Measurements from ENCODE around the gene PRKAG2. TPM values are rescaled to one million over a fixed set of nuclear protein-coding genes. Genes with fewer than 3 reads are reported as not detected.

Gene PRKAG2
- polyA plus RNA-seq, 3 donors = 29.2 to 59.8 (median 30.9) TPM

DNA sequence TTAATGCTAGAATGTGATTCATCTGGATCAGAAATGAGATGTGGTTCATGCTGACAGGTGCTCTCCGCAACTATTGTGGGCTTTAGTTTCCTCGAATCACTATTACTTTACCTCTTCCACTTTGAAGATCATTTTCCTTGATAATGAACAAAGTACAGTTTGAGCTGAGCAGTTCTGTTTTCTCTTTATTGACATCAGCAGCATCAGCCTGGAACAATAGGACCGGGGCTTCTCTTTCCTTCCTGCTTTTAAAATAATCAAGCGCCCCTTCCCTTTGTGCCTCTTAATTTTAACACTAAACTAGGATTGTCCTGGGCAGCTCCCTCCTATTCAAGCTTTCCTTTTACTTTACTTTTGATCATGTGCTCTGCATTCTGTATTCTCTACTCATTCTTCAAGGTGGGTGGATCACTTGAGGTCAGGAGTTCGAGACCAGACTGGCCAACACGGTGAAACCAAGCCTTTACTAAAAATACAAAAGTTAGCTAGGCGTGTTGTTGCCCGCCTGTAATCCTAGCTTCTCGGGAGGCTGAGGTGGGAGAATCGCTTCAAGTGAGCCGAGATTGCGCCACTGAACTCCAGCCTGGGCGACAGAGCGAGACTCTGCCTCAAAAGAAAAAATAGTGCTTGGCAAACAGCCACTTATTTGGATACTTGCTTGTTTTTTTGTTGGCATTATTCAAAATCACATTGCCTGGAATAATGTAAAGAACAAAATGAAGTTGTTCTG is 290.2 kb downstream of the PRKAG2 start:
- Histone ChIP-seq H3K36me3 (replicated peaks in 1 of 2; ENCODE audit: control insufficient read depth in 1 of 2, insufficient read depth in 2 of 2, low read length in 2 of 2) (peaks cover 36 to 94% of the 10 kb centered on the region in 2 donors), H3K4me2 (replicated peaks; ENCODE audit: extremely low read depth, low read length, poor library complexity, severe bottlenecking) (no peak overlapping the region), H4K20me1 (ENCODE audit: insufficient read depth, low read length) (peaks cover 89% of the 10 kb centered on the region), H3K4me3 (replicated peaks in 1 of 3; ENCODE audit: low read depth in 2 of 3, low read length in 3 of 3) (no peak overlapping the region), H3K9ac (ENCODE audit: insufficient read depth, low read length, poor library complexity, severe bottlenecking) (no peak overlapping the region), H3K27ac (ENCODE audit: low read depth in 1 of 2, low read length in 2 of 2) (no peak overlapping the region), H3K9me3 (replicated peaks in 1 of 2; ENCODE audit: control insufficient read depth in 1 of 2, insufficient read depth in 1 of 2, low read length in 2 of 2) (no peaks in the 10 kb centered on the region), H3K4me1 (ENCODE audit: control insufficient read depth in 1 of 2, insufficient read depth in 2 of 2, low read length in 2 of 2) (no peaks in the 10 kb centered on the region), H3K79me2 (ENCODE audit: insufficient read depth, low read length) (no peaks in the 10 kb centered on the region), H3K27me3 (ENCODE audit: control insufficient read depth in 2 of 2, insufficient read depth in 2 of 2, low read length in 2 of 2) (no peaks in the 10 kb centered on the region), H2AFZ (ENCODE audit: insufficient read depth, low read depth, low read length, poor library complexity, severe bottlenecking) (no peak overlapping the region)
- WGBS (ENCODE audit: insufficient coverage) = 87% methylated on average over 5 of the region's 14 CpGs
- peaks cover 0 to 5% (median 0%) of the 10 kb centered on the region in 7 donors for H3K9me3 Mint-ChIP-seq
- peaks cover 0 to 1% (median 0%) of the 10 kb centered on the region in 3 donors for H3K27me3 Mint-ChIP-seq (ENCODE audit: low read depth in 3 of 3)
- intact Hi-C loops (cut with micrococcal nuclease) = no loop called here
- no peak overlapping the region for H3K4me3 Mint-ChIP-seq
- H3K4me1 Mint-ChIP-seq = no peaks in the 10 kb centered on the region
- no peak for TF ChIP-seq CTCF (IDR thresholded peaks at IDR 0.05)
- DNase-seq = no peak
- peaks cover 58 to 84% of the 10 kb centered on the region in 2 donors for H3K36me3 Mint-ChIP-seq
- H3K27ac Mint-ChIP-seq = peak overlapping the region in 1 of 7 donors; percentile 52

DNA sequence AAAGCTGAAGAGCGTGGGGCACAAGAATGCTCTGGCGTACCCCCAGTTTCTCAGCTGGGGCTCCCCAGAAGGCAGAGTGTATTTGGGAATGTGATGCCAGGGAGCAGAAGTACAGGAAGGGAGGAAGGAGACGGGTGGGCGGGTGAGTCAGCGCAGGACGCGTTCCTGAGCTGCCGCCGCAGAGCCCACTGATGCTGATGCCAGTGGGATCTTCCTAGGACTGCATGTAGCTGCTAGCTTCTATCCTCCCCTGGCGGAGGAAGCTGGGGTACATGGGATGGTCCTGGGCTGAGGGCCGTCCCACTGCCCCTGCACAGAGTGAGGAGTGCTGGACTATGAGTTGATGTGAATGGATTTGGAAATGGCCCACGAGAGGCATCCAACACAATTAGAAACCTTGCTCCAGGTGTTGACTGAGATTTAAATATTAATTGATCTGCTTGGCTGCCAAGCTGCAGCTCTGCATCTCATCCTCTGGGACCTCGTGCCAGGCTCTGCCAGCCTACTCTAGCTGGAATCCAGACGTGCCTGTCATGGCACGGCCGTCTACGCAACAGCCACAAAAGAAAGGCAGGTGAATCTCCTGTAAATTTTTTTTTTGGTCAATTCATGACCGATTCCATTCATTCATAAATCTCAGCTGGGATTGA is 291.0 kb downstream of the PRKAG2 start:
- Mint-ChIP-seq H3K4me3 (no peak overlapping the region), H3K9me3 (peaks cover 1 to 5% (median 2%) of the 10 kb centered on the region in 7 donors), H3K27ac (peak overlapping the region in 1 of 7 donors; percentile 42), H3K36me3 (peaks cover 52 to 77% of the 10 kb centered on the region in 2 donors), H3K4me1 (no peaks in the 10 kb centered on the region), H3K27me3 (ENCODE audit: low read depth in 3 of 3) (peaks cover 0 to 1% (median 0%) of the 10 kb centered on the region in 3 donors)
- Histone ChIP-seq H3K9me3 (replicated peaks in 1 of 2; ENCODE audit: control insufficient read depth in 1 of 2, insufficient read depth in 1 of 2, low read length in 2 of 2) (no peaks in the 10 kb centered on the region), H3K4me3 (replicated peaks in 1 of 3; ENCODE audit: low read depth in 2 of 3, low read length in 3 of 3) (no peak overlapping the region), H3K36me3 (replicated peaks in 1 of 2; ENCODE audit: control insufficient read depth in 1 of 2, insufficient read depth in 2 of 2, low read length in 2 of 2) (peaks cover 27 to 91% of the 10 kb centered on the region in 2 donors), H3K4me1 (ENCODE audit: control insufficient read depth in 1 of 2, insufficient read depth in 2 of 2, low read length in 2 of 2) (no peaks in the 10 kb centered on the region), H3K27me3 (ENCODE audit: control insufficient read depth in 2 of 2, insufficient read depth in 2 of 2, low read length in 2 of 2) (no peaks in the 10 kb centered on the region), H3K4me2 (replicated peaks; ENCODE audit: extremely low read depth, low read length, poor library complexity, severe bottlenecking) (no peak overlapping the region), H4K20me1 (ENCODE audit: insufficient read depth, low read length) (peaks cover 89% of the 10 kb centered on the region), H3K9ac (ENCODE audit: insufficient read depth, low read length, poor library complexity, severe bottlenecking) (no peak overlapping the region), H3K79me2 (ENCODE audit: insufficient read depth, low read length) (no peaks in the 10 kb centered on the region), H3K27ac (ENCODE audit: low read depth in 1 of 2, low read length in 2 of 2) (no peak overlapping the region), H2AFZ (ENCODE audit: insufficient read depth, low read depth, low read length, poor library complexity, severe bottlenecking) (no peak overlapping the region)
- TF ChIP-seq CTCF (IDR thresholded peaks at IDR 0.05) = no peak
- DNase-seq = no peak
- intact Hi-C loops (cut with micrococcal nuclease) = no loop called here
- 88% methylated on average over 13 of the region's 18 CpGs for WGBS (ENCODE audit: insufficient coverage)
